Mesothelial cell of epicardium (in vitro differentiated cells): ENCODE measurements around the gene AGBL5. TPM values are rescaled to one million over a fixed set of nuclear protein-coding genes. Genes with fewer than 3 reads are reported as not detected.

Source experiments
- DNase-seq, 2 experiments: peaks; one replicate each; pipeline ENCODE4 v3.0.0; 2021; ENCODE audit warnings: low spot score in 2 of 2; ENCODE audit not compliant: unreplicated experiment in 2 of 2
- H3K27ac Mint-ChIP-seq: 2 replicates; pipeline ENCODE4 v1.8.0; 2021; ENCODE audit warnings: mixed read lengths
- H3K27me3 Mint-ChIP-seq: 2 replicates; pipeline ENCODE4 v1.8.0; 2021; ENCODE audit warnings: low read depth, mixed read lengths
- H3K36me3 Mint-ChIP-seq: 2 replicates; pipeline ENCODE4 v1.8.0; 2021; ENCODE audit warnings: mixed read lengths
- H3K4me1 Mint-ChIP-seq: 2 replicates; pipeline ENCODE4 v1.8.0; 2021; ENCODE audit warnings: mixed read lengths
- H3K4me3 Mint-ChIP-seq: 2 replicates; pipeline ENCODE4 v1.8.0; 2021; ENCODE audit warnings: mild to moderate bottlenecking, moderate library complexity, mixed read lengths
- H3K9me3 Mint-ChIP-seq: 2 replicates; pipeline ENCODE4 v1.8.0; 2021; ENCODE audit warnings: mixed read lengths
- CTCF ChIP-seq: fragments of 200-600 bp; sonication (generic); IDR thresholded peaks from one replicate; pipeline ENCODE4 v1.5.0; 2021; ENCODE audit warnings: antibody characterized with exemption; ENCODE audit not compliant: unreplicated experiment
- total RNA-seq: library from RNA; stranded (reverse); gene quantifications from 3 replicates; pipeline ENCODE4 v1.2.1, GENCODE V29; 2021

AGBL5 gene
- total RNA-seq, 1 donor from 2014 or later, result 45.0 TPM

- H3K27ac Mint-ChIP-seq, result peak overlapping the region; percentile 32
Observed at GRCh38 chr2:27069436-27069835, 18.0 kb downstream of the AGBL5 start.

DNA sequence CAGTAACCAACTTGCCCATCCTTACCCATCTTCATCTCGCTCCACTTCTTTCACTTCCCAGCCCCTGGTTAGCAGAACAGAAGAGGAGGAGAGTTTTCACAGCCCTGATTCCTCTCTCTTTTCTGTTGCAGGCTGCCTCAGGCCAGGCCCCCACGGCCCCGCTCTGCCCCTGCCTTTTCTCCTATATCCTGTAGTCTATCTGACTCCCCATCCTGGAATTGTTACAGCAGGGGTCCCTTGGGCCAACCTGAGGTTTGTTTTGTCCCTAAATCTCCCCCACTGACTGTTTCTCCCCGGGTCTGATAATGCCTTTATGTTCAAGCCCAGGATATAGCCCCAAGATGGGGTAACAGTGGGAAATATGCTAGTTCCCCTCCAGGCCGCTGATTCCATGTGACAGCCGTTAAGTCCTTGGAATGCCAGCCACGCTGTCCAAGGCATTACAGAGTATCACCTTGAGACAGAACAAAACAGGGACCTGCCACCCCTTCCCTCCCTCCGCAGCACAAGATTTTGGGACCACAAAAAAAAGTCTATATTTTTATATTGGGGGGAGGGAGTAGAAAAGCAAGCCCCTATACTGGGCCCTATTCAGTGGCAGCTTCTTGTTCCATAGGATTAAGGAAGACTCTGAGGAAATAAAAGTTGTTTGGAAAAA, 18.6 kb downstream of the AGBL5 start:
- TF ChIP-seq CTCF, result no peak
- H3K27me3 Mint-ChIP-seq, result no peaks in the 10 kb centered on the region
- H3K9me3 Mint-ChIP-seq, result no peaks in the 10 kb centered on the region
- H3K36me3 Mint-ChIP-seq, result peaks cover 15% of the 10 kb centered on the region
- peak overlapping the region; percentile 32 for H3K27ac Mint-ChIP-seq
- H3K4me1 Mint-ChIP-seq, result peaks cover 42% of the 10 kb centered on the region
- peak overlapping the region; percentile 99 for H3K4me3 Mint-ChIP-seq
- DNase-seq, result no peak

More at GRCh38 chr2:27069436-27069835, 18.0 kb downstream of the AGBL5 start:
- no peak for DNase-seq
- H3K27me3 Mint-ChIP-seq, result no peaks in the 10 kb centered on the region
- no peaks in the 10 kb centered on the region for H3K9me3 Mint-ChIP-seq
- H3K36me3 Mint-ChIP-seq, result peaks cover 16% of the 10 kb centered on the region
- H3K4me1 Mint-ChIP-seq, result peaks cover 36% of the 10 kb centered on the region
- TF ChIP-seq CTCF, result no peak
- H3K4me3 Mint-ChIP-seq, result peak overlapping the region; percentile 99

DNA sequence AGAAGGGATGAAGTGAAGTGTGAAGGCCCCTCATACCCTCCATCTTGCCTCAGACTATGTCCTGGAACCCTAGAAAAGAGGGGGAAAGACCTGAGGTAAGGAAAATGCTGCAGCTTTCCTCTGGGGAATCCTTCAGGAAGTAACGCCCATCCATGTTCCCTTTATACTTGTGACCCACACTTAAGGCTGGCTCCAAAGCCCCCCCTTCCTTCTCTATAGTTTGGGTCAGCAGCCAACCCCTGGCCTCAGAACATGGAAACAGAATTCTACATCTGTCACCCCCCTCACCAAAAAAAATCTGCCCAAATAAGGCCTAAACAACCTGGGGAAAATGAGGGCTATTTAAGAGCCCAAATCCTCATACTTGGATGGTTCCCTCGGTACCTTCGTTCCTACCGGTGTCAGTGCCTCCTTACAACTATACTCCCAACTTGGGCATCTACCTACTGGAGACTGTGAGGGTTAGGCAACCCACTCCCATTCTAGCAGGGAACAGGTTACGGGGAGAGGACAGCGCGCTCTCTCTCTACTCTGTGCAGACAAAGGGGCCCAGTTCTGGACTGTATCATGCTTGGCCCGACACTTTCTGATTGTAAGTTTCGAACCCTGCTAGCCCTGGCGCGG, 19.3 kb downstream of the AGBL5 start:
- H3K9me3 Mint-ChIP-seq, result no peaks in the 10 kb centered on the region
- TF ChIP-seq CTCF, result no peak
- H3K27ac Mint-ChIP-seq, result peak overlapping the region; percentile 98
- H3K36me3 Mint-ChIP-seq, result peaks cover 15% of the 10 kb centered on the region
- no peak for DNase-seq
- peaks cover 46% of the 10 kb centered on the region for H3K4me1 Mint-ChIP-seq
- H3K4me3 Mint-ChIP-seq, result peak overlapping the region; percentile 99
- no peaks in the 10 kb centered on the region for H3K27me3 Mint-ChIP-seq

DNA sequence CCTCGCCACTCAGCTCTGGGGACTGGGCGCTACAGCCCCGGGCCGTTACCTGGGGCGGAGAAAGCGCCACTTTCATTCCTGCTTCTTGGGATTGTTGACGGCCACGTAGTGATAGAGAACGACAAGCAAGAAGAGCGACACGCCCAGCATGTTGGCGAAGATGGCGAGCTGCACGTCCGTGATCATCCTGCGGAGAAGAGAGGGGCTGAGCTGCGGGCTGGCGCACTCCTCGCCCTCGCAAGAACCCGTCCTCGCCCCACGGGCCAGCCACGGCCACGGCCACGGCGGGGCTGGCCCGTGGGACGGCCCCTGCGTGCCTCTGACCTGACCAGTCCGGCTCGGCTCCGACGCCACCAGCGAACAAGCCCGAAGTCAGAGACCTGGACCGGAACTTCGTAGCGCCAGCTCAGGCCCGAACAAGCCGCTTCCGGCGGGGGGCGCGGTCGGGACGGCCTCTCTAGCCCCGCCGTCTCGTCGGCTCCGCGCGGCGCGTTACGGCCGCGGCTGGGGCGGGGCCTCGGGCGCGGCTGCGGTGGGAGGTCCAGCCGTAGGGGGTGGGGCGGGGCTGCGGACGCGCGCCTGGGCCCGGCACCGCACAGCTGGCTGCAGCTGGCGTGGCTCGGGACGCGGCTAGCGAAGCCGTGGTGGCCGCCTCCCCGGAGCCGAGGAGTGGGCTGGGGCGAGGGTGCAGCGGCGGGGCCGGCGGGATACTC, 20.0 kb downstream of the AGBL5 start, which contains the start of gene OST4:
Gene OST4, minus strand, starts transcription at position 378 of the 713 bp plus-strand sequence.
- H3K4me1 Mint-ChIP-seq, result peaks cover 51% of the 10 kb centered on the region
- peak; percentile 82 to 93 for DNase-seq
- H3K27me3 Mint-ChIP-seq, result no peaks in the 10 kb centered on the region
- TF ChIP-seq CTCF, result no peak
- no peaks in the 10 kb centered on the region for H3K9me3 Mint-ChIP-seq
- H3K27ac Mint-ChIP-seq, result peak within 1 kb of the TSS; percentile 98
- H3K36me3 Mint-ChIP-seq, result peaks cover 11% of the 10 kb centered on the region
- peak within 1 kb of the TSS; percentile 99 for H3K4me3 Mint-ChIP-seq

DNA sequence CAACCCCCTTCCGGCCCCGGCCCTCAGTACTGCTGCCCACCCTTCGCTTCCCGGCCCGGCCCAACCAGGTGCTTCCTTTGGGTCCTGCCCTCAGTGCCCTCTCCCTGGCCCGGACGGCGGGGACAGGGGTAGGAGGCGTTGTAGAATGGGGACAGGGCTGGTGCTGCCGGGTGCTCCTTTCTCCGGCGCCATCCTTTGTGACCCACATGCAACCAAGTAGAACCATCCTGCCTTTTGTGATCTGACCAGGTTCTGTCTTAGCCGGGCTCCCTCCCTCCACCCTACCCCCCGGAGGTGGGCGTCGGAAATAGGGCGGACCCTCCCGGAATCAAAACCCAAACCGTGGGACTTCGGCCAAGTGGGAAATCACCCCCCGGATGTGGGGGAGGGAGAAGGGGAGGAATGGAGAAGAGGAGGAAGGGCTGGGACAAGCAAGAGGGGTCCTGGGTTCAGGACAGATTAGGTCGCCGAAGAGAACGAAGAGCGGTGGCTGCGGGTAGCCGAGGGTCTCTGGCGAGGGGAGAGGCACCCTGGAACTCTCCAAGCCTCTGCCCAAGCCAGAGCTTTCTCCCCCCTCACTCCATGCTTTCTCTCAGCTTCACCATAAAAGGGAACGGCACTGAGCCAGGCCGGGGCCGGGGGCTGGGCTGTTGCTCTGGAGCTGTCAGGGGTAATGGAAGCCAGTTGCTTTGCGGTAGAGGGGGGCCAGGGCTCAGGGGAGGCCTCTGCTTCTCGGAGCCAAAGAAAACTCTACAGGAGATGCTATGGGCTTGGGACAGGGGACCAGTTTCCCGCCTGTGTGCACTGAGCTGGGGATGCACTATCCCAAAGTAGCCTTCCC, 20.7 kb downstream of the AGBL5 start:
- H3K36me3 Mint-ChIP-seq, result peaks cover 11% of the 10 kb centered on the region
- H3K27me3 Mint-ChIP-seq, result no peaks in the 10 kb centered on the region
- H3K4me3 Mint-ChIP-seq, result peak overlapping the region; percentile 83
- no peaks in the 10 kb centered on the region for H3K9me3 Mint-ChIP-seq
- H3K4me1 Mint-ChIP-seq, result peaks cover 57% of the 10 kb centered on the region
- peak overlapping the region; percentile 98 for H3K27ac Mint-ChIP-seq
- TF ChIP-seq CTCF, result no peak
- peak; percentile 69 to 86 for DNase-seq
